Stimulated activated CD4-positive, alpha-beta T cell treated with anti-CD3 and anti-CD28 coated beads, TNF-alpha, amount 100 ng/mL, for 24 hours (primary cell): ENCODE measurements around the gene ZC3H10.

ENCODE experiments used
- DNase-seq, 3 experiments: peaks; one replicate each; pipeline ENCODE4 v3.0.0-alpha.2; 2020; ENCODE audit warnings: low read depth in 3 of 3

Gene ZC3H10

GRCh38 chr12:56127888-56128669, 10.0 kb downstream of the ZC3H10 start, which contains the start of gene ESYT1:
ESYT1 (plus strand) TSS chr12:56128267; CDS start chr12:56128320, 53 bp downstream.
- DNase-seq, result peak; percentile 93 to 97 (median 97)

GRCh38 chr12:56128670-56129205, 10.7 kb downstream of the ZC3H10 start:
- DNase-seq, result no peak

GRCh38 chr12:56129206-56129941, 11.3 kb downstream of the ZC3H10 start:
- peak in 2 of 3 experiments; percentile 44 to 73 for DNase-seq

- no peak for DNase-seq
These were observed 12.0 kb downstream of the ZC3H10 start for GRCh38 chr12:56129942-56130495.

GRCh38 chr12:56130876-56131275, 12.8 kb downstream of the ZC3H10 start:
- no peak for DNase-seq

- DNase-seq, result no peak
These were observed 16.8 kb downstream of the ZC3H10 start for GRCh38 chr12:56134897-56135296.

GRCh38 chr12:56137853-56138571, 19.9 kb downstream of the ZC3H10 start:
- DNase-seq, result no peak

GRCh38 chr12:56141946-56142784, 24.1 kb downstream of the ZC3H10 start:
- DNase-seq, result no peak

GRCh38 chr12:56143217-56143616, 25.2 kb downstream of the ZC3H10 start:
- DNase-seq, result no peak

GRCh38 chr12:56143870-56144269, 25.8 kb downstream of the ZC3H10 start:
- no peak for DNase-seq

- no peak for DNase-seq
These were observed 27.2 kb downstream of the ZC3H10 start for GRCh38 chr12:56145217-56145616.

GRCh38 chr12:56146492-56147460, 28.7 kb downstream of the ZC3H10 start:
- DNase-seq, result no peak

- no peak for DNase-seq
These were observed 32.5 kb downstream of the ZC3H10 start for GRCh38 chr12:56150563-56150962.

GRCh38 chr12:56151672-56152131, 33.6 kb downstream of the ZC3H10 start:
- peak; percentile 41 to 67 (median 64) for DNase-seq

- DNase-seq, result peak; percentile 86 to 95 (median 90)
These were observed 34.2 kb downstream of the ZC3H10 start, which contains the start of gene MYL6B for GRCh38 chr12:56152132-56152755. MYL6B (plus strand) TSS chr12:56152587; CDS start chr12:56153919, 1,332 bp downstream.

- DNase-seq, result no peak
These were observed 35.0 kb downstream of the ZC3H10 start for GRCh38 chr12:56152756-56153677.

GRCh38 chr12:56153678-56154065, 35.6 kb downstream of the ZC3H10 start:
- DNase-seq, result no peak
